Measurements from ENCODE around the gene MAST4. TPM values are rescaled to one million over a fixed set of nuclear protein-coding genes. Genes with fewer than 3 reads are reported as not detected.

MAST4 gene
- total and polyA plus RNA-seq, 2 of the 8 experiments (the other 6 are each of a cell fraction or from before 2014, with no cell fraction given): 1.5 to 2.6 TPM

- TF ChIP-seq POLR2AphosphoS5 (IDR thresholded peaks at IDR 0.05; ENCODE audit: low read depth, low read length) (no peak), YY1 (IDR thresholded peaks at IDR 0.05; ENCODE audit: low read depth, low read length) (no peak), CHD1 (IDR thresholded peaks at IDR 0.05; ENCODE audit: low read depth, low read length) (no peak), E2F6 (IDR thresholded peaks at IDR 0.05) (0 out of 2 replicates have a peak, but pooled peaks have one; percentile 12)
- no peak overlapping the region for H2BK15ac ChIP-seq (ENCODE audit: low read length)
- no peak overlapping the region for H3K14ac ChIP-seq (ENCODE audit: insufficient read length)
- WGBS, 2 experiments (ENCODE audit: extremely low coverage in 1 of 2, insufficient coverage in 1 of 2, insufficient read length in 1 of 2, insufficient replicate concordance in 2 of 2, low coverage in 1 of 2, low lambda C conversion rate in 2 of 2, missing lambda C conversion rate in 1 of 2): 93% methylated on average over 4 of the region's 4 CpGs; no CpG with 5 or more reads in 1 of the 2 experiments
- no peak overlapping the region for H2BK5ac ChIP-seq (ENCODE audit: low read depth, low read length)
- no peak overlapping the region for H3K56ac ChIP-seq (replicated peaks; ENCODE audit: insufficient read length, low read depth, low read length)
- DNase-seq (ENCODE audit: low read depth in 1 of 2, low spot score in 2 of 2) (no peak), FAIRE-seq (no peak)
- no peak overlapping the region for H3K4me3 ChIP-seq (ENCODE audit: extremely low read depth in 1 of 4, insufficient read depth in 2 of 4, low read depth in 3 of 4, low read length in 4 of 4)
- no peaks in the 10 kb centered on the region for H3K9me3 ChIP-seq (ENCODE audit: insufficient read depth in 2 of 2, low read depth in 1 of 2, low read length in 1 of 2)
- no peaks in the 10 kb centered on the region for H3K27me3 ChIP-seq (replicated peaks in 1 of 4; ENCODE audit: control insufficient read depth in 3 of 4, extremely low read depth in 1 of 4, insufficient read depth in 3 of 4, low read length in 3 of 4)
- H3K4me1 ChIP-seq (replicated peaks in 1 of 4; ENCODE audit: control insufficient read depth in 3 of 4, insufficient read depth in 4 of 4, low read length in 3 of 4): no peaks in the 10 kb centered on the region
- H3K27ac ChIP-seq (ENCODE audit: low read depth, low read length): no peak overlapping the region
- no peak overlapping the region for H3K23ac ChIP-seq (ENCODE audit: insufficient read length)
- no peak overlapping the region for H2BK120ac ChIP-seq (replicated peaks; ENCODE audit: low read depth, low read length)
- ChIA-PET CTCF (ENCODE audit: partially characterized antibody) (interaction anchor here (0.6 to 1.3 kb wide), 2 partner anchors 12 to 20 kb away, joined by 3 to 4 read pairs; no protein-coding TSS in a partner anchor), POLR2A (ENCODE audit: partially characterized antibody) (no interaction called here)
- no peaks in the 10 kb centered on the region for H3K36me3 ChIP-seq (ENCODE audit: control insufficient read depth in 2 of 4, insufficient read depth in 4 of 4, low read length in 3 of 4)
- no peak overlapping the region for H4K91ac ChIP-seq (replicated peaks; ENCODE audit: insufficient read length, low read length)
- H3K23me2 ChIP-seq (ENCODE audit: low read depth, low read length): no peaks in the 10 kb centered on the region
- H4K5ac ChIP-seq (ENCODE audit: insufficient read length, low read depth, low read length): no peak overlapping the region
- H3K4ac ChIP-seq (replicated peaks; ENCODE audit: insufficient read length, low read depth, low read length): no peak overlapping the region
- H4K8ac ChIP-seq (ENCODE audit: extremely low read depth, insufficient read depth, low read length): no peak overlapping the region
- H3K18ac ChIP-seq (ENCODE audit: extremely low read depth, low read length): no peak overlapping the region
- no peak overlapping the region for H2AK5ac ChIP-seq (ENCODE audit: low read depth, low read length)
- H3K79me1 ChIP-seq (ENCODE audit: low read depth, low read length): no peaks in the 10 kb centered on the region
- H3K4me2 ChIP-seq (ENCODE audit: insufficient read depth in 1 of 2, low read depth in 2 of 2, low read length in 2 of 2): no peak overlapping the region
- H2AFZ ChIP-seq (ENCODE audit: low read length): no peak overlapping the region
- H3K79me2 ChIP-seq (ENCODE audit: control insufficient read depth in 1 of 2, insufficient read depth in 2 of 2, low read length in 2 of 2): no peaks in the 10 kb centered on the region
- H2BK20ac ChIP-seq (ENCODE audit: low read length): no peak overlapping the region
- H3K9ac ChIP-seq (replicated peaks in 1 of 4; ENCODE audit: extremely low read depth in 1 of 4, low read depth in 3 of 4, low read length in 3 of 4): no peak overlapping the region
- H4K20me1 ChIP-seq (replicated peaks in 1 of 2; ENCODE audit: control insufficient read depth in 1 of 2, insufficient read depth in 2 of 2, low read length in 2 of 2): peaks cover 0 to 1% of the 10 kb centered on the region in 2 experiments
- no peak overlapping the region for H2BK12ac ChIP-seq (ENCODE audit: low read depth, low read length)
Measured at GRCh38 chr5:66587771-66588170, 8.4 kb upstream of the MAST4 start.

Data from H1 (cell line).